Epithelial cell of proximal tubule (primary cell): ENCODE measurements around the gene TMC2. TPM values are rescaled to one million over a fixed set of nuclear protein-coding genes. Genes with fewer than 3 reads are reported as not detected.
A peak's percentile ranks its signal among the peaks of the same experiment; 100 is the strongest.

Experiments used
- DNase-seq: peaks from one replicate; pipeline ENCODE4 v3.0.0-alpha.2; 2011; ENCODE audit warnings: low read depth
- H3K4me3 ChIP-seq: 2 replicates; pipeline ENCODE4 v1.5.1; 2011; ENCODE audit warnings: low read depth, mild to moderate bottlenecking, low read length
- total RNA-seq: library from RNA; depleted of rRNA; stranded (reverse); fragments of >200 nt; gene quantifications from 2 replicates; pipeline ENCODE4 v1.2.3, GENCODE V29; 2015
- TF ChIP-seq, protein P1 (sequence below): conservative IDR thresholded peaks from 2 replicates; pipeline ENCODE4 v1.5.1; 2012; ENCODE audit warnings: low read depth, mild to moderate bottlenecking, low read length

TMC2 gene
- total RNA-seq, 1 donor from 2014 or later = not detected

DNA sequence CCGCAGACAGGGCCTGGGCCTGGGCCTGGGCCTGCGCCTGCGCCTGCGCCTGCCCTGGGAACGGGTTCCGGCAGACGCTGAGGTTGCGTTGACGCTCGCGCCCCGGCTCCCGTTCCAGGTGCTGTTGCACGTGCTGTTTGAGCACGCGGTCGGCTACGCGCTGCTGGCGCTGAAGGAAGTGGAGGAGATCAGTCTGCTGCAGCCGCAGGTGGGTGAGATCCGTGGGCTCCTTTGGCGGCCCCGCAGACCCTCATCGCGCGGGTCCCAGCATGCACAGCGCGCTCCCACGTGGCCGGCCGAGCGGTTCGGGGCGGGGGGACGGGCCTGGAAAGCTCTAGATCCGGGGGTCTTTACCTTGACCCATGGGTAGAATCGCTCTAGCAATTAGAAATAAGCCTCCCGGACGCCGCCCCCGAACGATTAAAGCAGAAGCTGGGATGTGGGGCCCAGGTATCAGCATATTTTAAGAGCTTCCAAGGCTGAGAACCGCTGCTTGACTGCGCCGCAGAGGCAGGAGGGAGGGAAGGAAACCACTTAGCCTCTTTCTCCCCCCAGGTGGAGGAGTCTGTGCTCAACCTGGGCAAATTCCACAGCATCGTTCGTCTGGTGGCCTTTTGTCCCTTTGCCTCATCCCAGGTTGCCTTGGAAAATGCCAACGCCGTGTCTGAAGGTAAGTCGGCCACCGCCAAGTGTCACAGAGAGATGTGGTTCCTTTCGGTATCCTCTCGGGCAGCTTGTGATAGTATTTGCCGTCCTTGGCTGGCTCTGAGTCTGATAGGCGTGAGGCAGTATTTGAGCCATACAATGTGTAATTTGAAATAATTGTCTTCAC is 116.6 kb downstream of the TMC2 start:
- H3K4me3 ChIP-seq = peak overlapping the region; percentile 64
- no peak for DNase-seq

GRCh38 chr20:2653556-2654383 is 117.4 kb downstream of the TMC2 start:
- DNase-seq = no peak
- TF ChIP-seq, protein P1, sequence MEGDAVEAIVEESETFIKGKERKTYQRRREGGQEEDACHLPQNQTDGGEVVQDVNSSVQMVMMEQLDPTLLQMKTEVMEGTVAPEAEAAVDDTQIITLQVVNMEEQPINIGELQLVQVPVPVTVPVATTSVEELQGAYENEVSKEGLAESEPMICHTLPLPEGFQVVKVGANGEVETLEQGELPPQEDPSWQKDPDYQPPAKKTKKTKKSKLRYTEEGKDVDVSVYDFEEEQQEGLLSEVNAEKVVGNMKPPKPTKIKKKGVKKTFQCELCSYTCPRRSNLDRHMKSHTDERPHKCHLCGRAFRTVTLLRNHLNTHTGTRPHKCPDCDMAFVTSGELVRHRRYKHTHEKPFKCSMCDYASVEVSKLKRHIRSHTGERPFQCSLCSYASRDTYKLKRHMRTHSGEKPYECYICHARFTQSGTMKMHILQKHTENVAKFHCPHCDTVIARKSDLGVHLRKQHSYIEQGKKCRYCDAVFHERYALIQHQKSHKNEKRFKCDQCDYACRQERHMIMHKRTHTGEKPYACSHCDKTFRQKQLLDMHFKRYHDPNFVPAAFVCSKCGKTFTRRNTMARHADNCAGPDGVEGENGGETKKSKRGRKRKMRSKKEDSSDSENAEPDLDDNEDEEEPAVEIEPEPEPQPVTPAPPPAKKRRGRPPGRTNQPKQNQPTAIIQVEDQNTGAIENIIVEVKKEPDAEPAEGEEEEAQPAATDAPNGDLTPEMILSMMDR = no peak
- peak overlapping the region; percentile 64 for H3K4me3 ChIP-seq

More for the DNA sequence above, 116.6 kb downstream of the TMC2 start:
- TF ChIP-seq, protein P1 = no peak

GRCh38 chr20:2654384-2654822 is 118.0 kb downstream of the TMC2 start:
- TF ChIP-seq, protein P1 = no peak
- no peak for DNase-seq
- H3K4me3 ChIP-seq = peak overlapping the region; percentile 64

DNA sequence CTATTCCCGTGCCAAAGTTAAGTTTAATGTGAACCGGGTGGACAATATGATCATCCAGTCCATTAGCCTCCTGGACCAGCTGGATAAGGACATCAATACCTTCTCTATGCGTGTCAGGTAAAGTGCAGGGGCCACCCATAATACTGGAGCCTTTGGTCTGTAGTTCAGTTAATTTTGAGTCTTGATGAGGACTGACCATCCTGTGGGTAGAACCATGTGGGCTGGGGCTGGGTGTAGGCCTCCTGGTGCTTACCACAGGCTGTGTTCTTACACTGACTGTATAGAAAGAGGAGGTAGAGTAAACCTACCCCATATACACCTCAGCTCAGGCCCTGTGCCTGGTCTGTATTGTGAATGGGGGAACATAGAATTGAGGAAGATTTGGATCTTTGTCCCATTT is 118.5 kb downstream of the TMC2 start:
- TF ChIP-seq, protein P1 = no peak
- H3K4me3 ChIP-seq = no peak overlapping the region
- no peak for DNase-seq

DNA sequence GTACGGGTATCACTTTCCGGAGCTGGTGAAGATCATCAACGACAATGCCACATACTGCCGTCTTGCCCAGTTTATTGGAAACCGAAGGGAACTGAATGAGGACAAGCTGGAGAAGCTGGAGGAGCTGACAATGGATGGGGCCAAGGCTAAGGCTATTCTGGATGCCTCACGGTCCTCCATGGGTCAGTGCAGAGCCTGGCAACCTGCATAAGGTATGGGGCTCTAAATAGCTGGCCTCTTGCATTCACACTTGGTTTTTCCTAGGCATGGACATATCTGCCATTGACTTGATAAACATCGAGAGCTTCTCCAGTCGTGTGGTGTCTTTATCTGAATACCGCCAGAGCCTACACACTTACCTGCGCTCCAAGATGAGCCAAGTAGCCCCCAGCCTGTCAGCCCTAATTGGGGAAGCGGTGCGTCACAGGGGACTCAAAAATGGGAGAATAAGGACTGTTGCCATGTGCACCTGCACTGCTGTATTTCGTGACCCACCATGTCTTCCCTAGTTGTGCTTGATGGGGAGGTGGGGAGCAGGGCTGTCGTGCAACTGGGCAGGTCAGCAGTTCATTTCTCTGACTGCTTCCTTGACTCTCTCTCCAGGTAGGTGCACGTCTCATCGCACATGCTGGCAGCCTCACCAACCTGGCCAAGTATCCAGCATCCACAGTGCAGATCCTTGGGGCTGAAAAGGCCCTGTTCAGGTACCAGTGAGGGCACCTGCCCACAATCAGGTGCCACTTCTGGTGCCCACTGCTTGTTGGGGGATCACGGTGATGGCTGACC is 119.2 kb downstream of the TMC2 start:
- no peak overlapping the region for H3K4me3 ChIP-seq
- no peak for DNase-seq
- TF ChIP-seq, protein P1 = no peak

- DNase-seq = no peak
These were observed 120.2 kb downstream of the TMC2 start for GRCh38 chr20:2656471-2657117.

More at GRCh38 chr20:2656471-2657117, 120.2 kb downstream of the TMC2 start:
- no peak overlapping the region for H3K4me3 ChIP-seq
- TF ChIP-seq, protein P1 = no peak
